ENCODE measurements around the gene NBPF1. TPM values are rescaled to one million over a fixed set of nuclear protein-coding genes. Genes with fewer than 3 reads are reported as not detected.
"Not testable (repeated sequence)": the region's sequence is repeated elsewhere in the genome, so short reads cannot be mapped to it uniquely, and the experiment has no call there.

The NBPF1 gene
- total and polyA plus RNA-seq, 5 donors from 2014 or later: 0.49 to 13.0 (median 2.3) TPM

GRCh38 chr1:16615253-16616252 is 2.2 kb upstream of the NBPF1 start:
- no peaks in the 10 kb centered on the region for H3K9me3 Mint-ChIP-seq
- H3K4me3 Mint-ChIP-seq: no peak overlapping the region
- Histone ChIP-seq H3K36me3 (ENCODE audit: control insufficient read depth, insufficient read depth, low read length) (peaks cover 17% of the 10 kb centered on the region), H3K27ac (ENCODE audit: insufficient read depth, low read length, poor library complexity, severe bottlenecking) (no peak overlapping the region), H3K9me3 (ENCODE audit: control insufficient read depth in 2 of 2, low read length in 2 of 2) (no peaks in the 10 kb centered on the region), H3K4me1 (ENCODE audit: control insufficient read depth, insufficient read depth, low read length, poor library complexity, severe bottlenecking) (peaks cover 17% of the 10 kb centered on the region), H3K4me3 (ENCODE audit: low read depth, low read length) (no peak overlapping the region), H3K27me3 (ENCODE audit: control insufficient read depth, insufficient read depth, low read length) (peaks cover 28% of the 10 kb centered on the region)
- no peak overlapping the region for H3K27ac Mint-ChIP-seq
- no peaks in the 10 kb centered on the region for H3K4me1 Mint-ChIP-seq
- ATAC-seq (ENCODE audit: low read depth in 2 of 2): no peak
- H3K36me3 Mint-ChIP-seq: no peaks in the 10 kb centered on the region
- no peak for DNase-seq
- H3K27me3 Mint-ChIP-seq: no peaks in the 10 kb centered on the region

- Mint-ChIP-seq H3K27me3 (no peaks in the 10 kb centered on the region), H3K4me1 (no peaks in the 10 kb centered on the region), H3K36me3 (no peaks in the 10 kb centered on the region), H3K27ac (no peak overlapping the region), H3K9me3 (no peaks in the 10 kb centered on the region), H3K4me3 (no peak overlapping the region)
- DNase-seq (no peak), ATAC-seq (ENCODE audit: low read depth in 2 of 2) (no peak)
- Histone ChIP-seq H3K27ac (ENCODE audit: insufficient read depth, low read length, poor library complexity, severe bottlenecking) (no peak overlapping the region), H3K4me1 (ENCODE audit: control insufficient read depth, insufficient read depth, low read length, poor library complexity, severe bottlenecking) (peaks cover 17% of the 10 kb centered on the region), H3K9me3 (ENCODE audit: control insufficient read depth in 2 of 2, low read length in 2 of 2) (no peaks in the 10 kb centered on the region), H3K27me3 (ENCODE audit: control insufficient read depth, insufficient read depth, low read length) (peaks cover 32% of the 10 kb centered on the region), H3K4me3 (ENCODE audit: low read depth, low read length) (peak overlapping the region; percentile 28), H3K36me3 (ENCODE audit: control insufficient read depth, insufficient read depth, low read length) (peaks cover 10% of the 10 kb centered on the region)
Observed at GRCh38 chr1:16614361-16615252, 1.2 kb upstream of the NBPF1 start.

- Mint-ChIP-seq H3K4me1 (no peaks in the 10 kb centered on the region), H3K27ac (no peak overlapping the region), H3K4me3 (no peak overlapping the region), H3K27me3 (no peaks in the 10 kb centered on the region), H3K9me3 (no peaks in the 10 kb centered on the region), H3K36me3 (no peaks in the 10 kb centered on the region)
- peaks cover 4% of the 10 kb centered on the region for H3K36me3 ChIP-seq (ENCODE audit: control insufficient read depth, insufficient read depth, low read length)
- DNase-seq: peak in 1 of 3 donors; percentile 35
- H3K27me3 ChIP-seq (ENCODE audit: control insufficient read depth, insufficient read depth, low read length): peaks cover 32% of the 10 kb centered on the region
- H3K27ac ChIP-seq (ENCODE audit: insufficient read depth, low read length, poor library complexity, severe bottlenecking): no peak overlapping the region
- H3K4me3 ChIP-seq (ENCODE audit: low read depth, low read length): peak overlapping the region; percentile 13
- no peak for ATAC-seq (ENCODE audit: low read depth in 2 of 2)
- peaks cover 17% of the 10 kb centered on the region for H3K4me1 ChIP-seq (ENCODE audit: control insufficient read depth, insufficient read depth, low read length, poor library complexity, severe bottlenecking)
- no peaks in the 10 kb centered on the region for H3K9me3 ChIP-seq (ENCODE audit: control insufficient read depth in 2 of 2, low read length in 2 of 2)
Observed at GRCh38 chr1:16612332-16613172, 812 bp downstream of the NBPF1 start.

GRCh38 chr1:16611981-16612331 is 1.4 kb downstream of the NBPF1 start:
- H3K4me1 ChIP-seq (ENCODE audit: control insufficient read depth, insufficient read depth, low read length, poor library complexity, severe bottlenecking): peaks cover 17% of the 10 kb centered on the region
- H3K4me3 Mint-ChIP-seq; H3K27ac ChIP-seq (ENCODE audit: insufficient read depth, low read length, poor library complexity, severe bottlenecking); H3K9me3 Mint-ChIP-seq; H3K4me3 ChIP-seq (ENCODE audit: low read depth, low read length); H3K27me3 Mint-ChIP-seq; H3K4me1 Mint-ChIP-seq; H3K27ac Mint-ChIP-seq; H3K9me3 ChIP-seq (ENCODE audit: control insufficient read depth in 2 of 2, low read length in 2 of 2); ATAC-seq (ENCODE audit: low read depth in 2 of 2); H3K36me3 ChIP-seq (ENCODE audit: control insufficient read depth, insufficient read depth, low read length); H3K36me3 Mint-ChIP-seq; DNase-seq: not testable (repeated sequence)
- H3K27me3 ChIP-seq (ENCODE audit: control insufficient read depth, insufficient read depth, low read length): peaks cover 32% of the 10 kb centered on the region

- H3K36me3 ChIP-seq (ENCODE audit: control insufficient read depth, insufficient read depth, low read length); H3K9me3 ChIP-seq (ENCODE audit: control insufficient read depth in 2 of 2, low read length in 2 of 2); H3K4me3 ChIP-seq (ENCODE audit: low read depth, low read length); H3K36me3 Mint-ChIP-seq; H3K27ac ChIP-seq (ENCODE audit: insufficient read depth, low read length, poor library complexity, severe bottlenecking); H3K4me1 Mint-ChIP-seq; H3K27me3 Mint-ChIP-seq; H3K4me3 Mint-ChIP-seq; H3K27ac Mint-ChIP-seq; ATAC-seq (ENCODE audit: low read depth in 2 of 2); H3K9me3 Mint-ChIP-seq: not testable (repeated sequence)
- Histone ChIP-seq H3K27me3 (ENCODE audit: control insufficient read depth, insufficient read depth, low read length) (peaks cover 32% of the 10 kb centered on the region), H3K4me1 (ENCODE audit: control insufficient read depth, insufficient read depth, low read length, poor library complexity, severe bottlenecking) (peaks cover 17% of the 10 kb centered on the region)
- DNase-seq: peak in 1 of 3 donors; percentile 0
Observed at GRCh38 chr1:16611164-16611563, 2.2 kb downstream of the NBPF1 start.

- H3K4me3 Mint-ChIP-seq; H3K4me3 ChIP-seq (ENCODE audit: low read depth, low read length); H3K27ac Mint-ChIP-seq; H3K27ac ChIP-seq (ENCODE audit: insufficient read depth, low read length, poor library complexity, severe bottlenecking); H3K9me3 Mint-ChIP-seq; ATAC-seq (ENCODE audit: low read depth in 2 of 2); H3K36me3 ChIP-seq (ENCODE audit: control insufficient read depth, insufficient read depth, low read length); H3K36me3 Mint-ChIP-seq; H3K4me1 Mint-ChIP-seq; H3K27me3 Mint-ChIP-seq; H3K9me3 ChIP-seq (ENCODE audit: control insufficient read depth in 2 of 2, low read length in 2 of 2): not testable (repeated sequence)
- DNase-seq: peak in 1 of 3 donors; percentile 0
- Histone ChIP-seq H3K27me3 (ENCODE audit: control insufficient read depth, insufficient read depth, low read length) (peaks cover 32% of the 10 kb centered on the region), H3K4me1 (ENCODE audit: control insufficient read depth, insufficient read depth, low read length, poor library complexity, severe bottlenecking) (peaks cover 17% of the 10 kb centered on the region)
Observed at GRCh38 chr1:16610553-16610952, 2.8 kb downstream of the NBPF1 start.

- peaks cover 17% of the 10 kb centered on the region for H3K4me1 ChIP-seq (ENCODE audit: control insufficient read depth, insufficient read depth, low read length, poor library complexity, severe bottlenecking)
- H3K4me1 Mint-ChIP-seq; H3K36me3 ChIP-seq (ENCODE audit: control insufficient read depth, insufficient read depth, low read length); H3K27ac Mint-ChIP-seq; H3K4me3 Mint-ChIP-seq; H3K9me3 Mint-ChIP-seq; H3K36me3 Mint-ChIP-seq; H3K27me3 Mint-ChIP-seq; H3K4me3 ChIP-seq (ENCODE audit: low read depth, low read length); ATAC-seq (ENCODE audit: low read depth in 2 of 2); H3K9me3 ChIP-seq (ENCODE audit: control insufficient read depth in 2 of 2, low read length in 2 of 2); DNase-seq; H3K27ac ChIP-seq (ENCODE audit: insufficient read depth, low read length, poor library complexity, severe bottlenecking): not testable (repeated sequence)
- peaks cover 27% of the 10 kb centered on the region for H3K27me3 ChIP-seq (ENCODE audit: control insufficient read depth, insufficient read depth, low read length)
Observed at GRCh38 chr1:16609761-16610160, 3.6 kb downstream of the NBPF1 start.

All from CD4-positive, CD25-positive, alpha-beta regulatory T cell (primary cell).